HepG2 (cell line): ENCODE measurements around the gene ADGRD1. TPM values are rescaled to one million over a fixed set of nuclear protein-coding genes. Genes with fewer than 3 reads are reported as not detected.
A peak's percentile ranks its signal among the peaks of the same experiment; 100 is the strongest.

Experiments
- ATAC-seq: fragments of 200-7000 bp; cut with Tn5 transposase; 3 replicates; pipeline ENCODE4 v1.9.1; 2020; ENCODE audit warnings: mild to moderate bottlenecking, moderate library complexity
- BruUV-seq: library from RNA; stranded (reverse); fragments of 400-500 nt; replicated peaks from 2 replicates; lab custom pipeline; 2021; lab: Mats Ljungman, UMichigan
- CTCF ChIA-PET: fragments of 300-600 bp; formaldehyde crosslinking; extraction: SDS; loops from one replicate; lab custom pipeline; 2021; ENCODE audit warnings: low total read pairs, inconsistent platforms, low intra/inter-chr PET ratio; lab: Yijun Ruan, JAX
- POLR2A ChIA-PET: fragments of 350-600 bp; sonication (Branson Sonifier 250); formaldehyde crosslinking; loops from one replicate; lab custom pipeline; 2020; ENCODE audit warnings: antibody characterized with exemption, inconsistent platforms; lab: Yijun Ruan, JAX
- DNase-seq: peaks from one replicate; pipeline ENCODE4 v3.0.0-alpha.2; 2015; ENCODE audit warnings: low spot score
- FAIRE-seq: peaks from 3 replicates; lab custom pipeline; 2011; peaks lifted over from hg19 to GRCh38; lab: Jason Lieb, UNC
- H2AFZ ChIP-seq: one replicate; pipeline ENCODE4 v1.6.1; 2011; ENCODE audit warnings: low read length, inconsistent platforms
- H3K27ac ChIP-seq: fragments of 300-600 bp; 3 replicates; pipeline ENCODE4 v1.8.0; 2011; ENCODE audit warnings: mixed run types, mild to moderate bottlenecking, mixed read lengths, low read length, inconsistent platforms; ENCODE audit not compliant: insufficient read depth; ENCODE audit errors: extremely low read length
- H3K27me3 ChIP-seq, 2 experiments: fragments of 200-600 bp in 1 of 2; 2 replicates in 1 of 2; 3 replicates in 1 of 2; pipeline versions ENCODE4 v1.6.0 to v1.8.0; 2011; ENCODE audit warnings: low read length in 2 of 2, mild to moderate bottlenecking in 2 of 2, moderate library complexity in 2 of 2, inconsistent platforms in 1 of 2; ENCODE audit not compliant: insufficient read depth in 2 of 2, control insufficient read depth in 1 of 2
- H3K36me3 ChIP-seq, 2 experiments: fragments of 200-600 bp in 1 of 2; replicated peaks in 1 of 2; 2 replicates in 1 of 2; 3 replicates in 1 of 2; pipeline versions ENCODE4 v1.5.1 to v1.8.0; 2011; ENCODE audit warnings: low read length in 2 of 2, inconsistent platforms in 1 of 2; ENCODE audit not compliant: insufficient read depth in 2 of 2, control insufficient read depth in 1 of 2
- H3K4me1 ChIP-seq: 2 replicates; pipeline ENCODE4 v1.5.1; 2012; ENCODE audit warnings: low read length, inconsistent platforms; ENCODE audit not compliant: insufficient read depth
- H3K4me2 ChIP-seq: 2 replicates; pipeline ENCODE4 v1.6.0; 2011; ENCODE audit warnings: low read depth, low read length, inconsistent platforms
- H3K4me3 ChIP-seq, 3 experiments: fragments of 200-600 bp in 1 of 3; sonication (generic), shearing (Covaris generic) in 1 of 3; replicated peaks in 1 of 3; 2 replicates each; pipeline ENCODE4 v1.5.1; 2011 to 2016; ENCODE audit warnings: low read length in 3 of 3, inconsistent platforms in 2 of 3, low read depth in 2 of 3, mild to moderate bottlenecking in 2 of 3, control low read depth in 1 of 3, mixed read lengths in 1 of 3; ENCODE audit not compliant: insufficient read depth in 1 of 3
- H3K79me2 ChIP-seq: one replicate; pipeline ENCODE4 v1.6.1; 2011; ENCODE audit warnings: low read length, inconsistent platforms; ENCODE audit not compliant: insufficient read depth
- H3K9ac ChIP-seq: 2 replicates; pipeline ENCODE4 v1.6.0; 2011; ENCODE audit warnings: mild to moderate bottlenecking, low read depth, low read length, inconsistent platforms; ENCODE audit not compliant: insufficient read depth
- H3K9me3 ChIP-seq: 2 replicates; pipeline ENCODE4 v1.5.1; 2012; ENCODE audit warnings: mild to moderate bottlenecking, low read length
- H4K20me1 ChIP-seq: 2 replicates; pipeline ENCODE4 v1.6.0; 2011; ENCODE audit warnings: inconsistent platforms, mild to moderate bottlenecking, low read length, moderate library complexity; ENCODE audit not compliant: insufficient read depth
- GPBP1L1 ChIP-seq: sonication (generic); formaldehyde crosslinking; IDR thresholded peaks from 2 replicates; pipeline ENCODE4 v1.5.0; 2020; ENCODE audit warnings: mild to moderate bottlenecking, missing genetic modification reagents
- MNT ChIP-seq: fragments of 450-650 bp; IDR thresholded peaks from 2 replicates; pipeline ENCODE4 v1.6.1; 2016
- ZBTB37 ChIP-seq: sonication (generic); formaldehyde crosslinking; IDR thresholded peaks from 2 replicates; pipeline ENCODE4 v1.4.0; 2020; ENCODE audit warnings: mild to moderate bottlenecking, missing genetic modification reagents
- WGBS: methylation state at CpG from one replicate; pipeline ENCODE4 v1.1.6; 2017; ENCODE audit warnings: low lambda C conversion rate; 5-methylcytosine and 5-hydroxymethylcytosine counted together
- in situ Hi-C: cut with HindIII; loops from 2 replicates; pipeline ENCODE4 v1.10.0; 2017; ENCODE audit warnings: low pct_unique_long_range_greater_than_20kb; ENCODE audit not compliant: extremely low pct_ligation_motif_present
- intact Hi-C: fragments of 100-400 bp; cut with micrococcal nuclease; formaldehyde crosslinking; loops from one replicate; pipeline ENCODE4 v1.10.0; 2022; ENCODE audit not compliant: unreplicated experiment
- polyA plus RNA-seq, 8 experiments: library from polyadenylated mRNA; depleted of rRNA in 3 of 8; stranded (reverse) in 7 of 8; unstranded in 1 of 8; fragments of >200 nt; fragmentation: Illumina TruSeq in 4 of 8; extraction: Trizol in 4 of 8; gene quantifications; 2 replicates each; pipeline versions ENCODE4 v1.2.1 to v1.2.3, GENCODE V29; 2011 to 2016; ENCODE audit warnings: low read depth in 4 of 8, missing spikeins in 1 of 8, mixed read lengths in 1 of 8; ENCODE audit not compliant: insufficient read depth in 1 of 8
- total RNA-seq, 5 experiments: library from RNA; depleted of rRNA; stranded (reverse); fragments of >200 nt; fragmentation: Illumina TruSeq; extraction: Trizol; gene quantifications; 2 replicates each; pipeline ENCODE4 v1.2.3, GENCODE V29; 2016; ENCODE audit warnings: low read depth in 1 of 5

ADGRD1 gene
- total and polyA plus RNA-seq, 2 of the 13 experiments (the other 11 are each of a cell fraction or from before 2014, with no cell fraction given), result 0.46 to 12.4 TPM

GRCh38 chr12:131065801-131066200 is 112.1 kb downstream of the ADGRD1 start (continued):
- TF ChIP-seq GPBP1L1 (CRISPR knock-in tag), result no peak

GRCh38 chr12:131066207-131066885 is 112.6 kb downstream of the ADGRD1 start:
- WGBS, result 75% methylated on average over 23 of the region's 27 CpGs
- H3K27me3 ChIP-seq, result no peaks in the 10 kb centered on the region
- H3K4me3 ChIP-seq, result no peak overlapping the region
- H3K79me2 ChIP-seq, result no peaks in the 10 kb centered on the region
- no peaks in the 10 kb centered on the region for H4K20me1 ChIP-seq
- no peak overlapping the region for H3K4me2 ChIP-seq
- DNase-seq (no peak), ATAC-seq (peak; percentile 34; the same call in 2 of the 3 replicates)
- no TSS peak for BruUV-seq
- no peaks in the 10 kb centered on the region for H3K9me3 ChIP-seq
- H3K4me1 ChIP-seq, result peaks cover 8% of the 10 kb centered on the region; the same call in 1 of the 2 replicates
- in situ Hi-C loops, result no loop called here
- TF ChIP-seq MNT, result peak; percentile 69
- TF ChIP-seq ZBTB37 (CRISPR knock-in tag), result no peak
- TF ChIP-seq, all 625 proteins: peak for 1
- intact Hi-C loops, result no loop called here
- no peak for FAIRE-seq
- no peak overlapping the region for H2AFZ ChIP-seq
- ChIA-PET CTCF (no interaction called here), POLR2A (no interaction called here)
- no peaks in the 10 kb centered on the region for H3K36me3 ChIP-seq
- no peak overlapping the region for H3K9ac ChIP-seq
- H3K27ac ChIP-seq, result no peak overlapping the region
